ENCODE data around the gene GTSE1.

GTSE1 gene

GRCh38 chr22:46367707-46368191 is 71.1 kb downstream of the GTSE1 start:
- DNase-seq: peak; percentile 75

DNA sequence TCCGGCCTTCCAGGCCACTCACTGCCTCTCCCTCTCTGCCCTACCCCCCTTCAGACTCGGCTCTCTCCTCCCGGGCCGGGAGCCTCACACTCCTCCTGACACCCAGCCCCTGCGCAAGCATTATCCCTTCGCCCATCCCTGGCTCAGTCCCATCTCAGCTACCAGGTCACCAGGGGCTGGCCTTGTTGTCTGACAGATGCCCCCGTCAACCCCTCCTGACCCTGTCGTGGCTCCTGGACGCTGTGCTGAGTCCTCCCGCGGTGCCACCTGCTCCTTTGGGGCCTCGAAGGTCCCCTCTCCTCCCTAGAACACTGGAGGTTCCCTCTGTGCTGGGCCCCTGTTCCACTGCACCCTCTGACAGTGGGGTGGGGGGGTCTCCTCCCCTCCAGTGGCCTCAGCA is 71.8 kb downstream of the GTSE1 start:
- no peak for DNase-seq

DNA sequence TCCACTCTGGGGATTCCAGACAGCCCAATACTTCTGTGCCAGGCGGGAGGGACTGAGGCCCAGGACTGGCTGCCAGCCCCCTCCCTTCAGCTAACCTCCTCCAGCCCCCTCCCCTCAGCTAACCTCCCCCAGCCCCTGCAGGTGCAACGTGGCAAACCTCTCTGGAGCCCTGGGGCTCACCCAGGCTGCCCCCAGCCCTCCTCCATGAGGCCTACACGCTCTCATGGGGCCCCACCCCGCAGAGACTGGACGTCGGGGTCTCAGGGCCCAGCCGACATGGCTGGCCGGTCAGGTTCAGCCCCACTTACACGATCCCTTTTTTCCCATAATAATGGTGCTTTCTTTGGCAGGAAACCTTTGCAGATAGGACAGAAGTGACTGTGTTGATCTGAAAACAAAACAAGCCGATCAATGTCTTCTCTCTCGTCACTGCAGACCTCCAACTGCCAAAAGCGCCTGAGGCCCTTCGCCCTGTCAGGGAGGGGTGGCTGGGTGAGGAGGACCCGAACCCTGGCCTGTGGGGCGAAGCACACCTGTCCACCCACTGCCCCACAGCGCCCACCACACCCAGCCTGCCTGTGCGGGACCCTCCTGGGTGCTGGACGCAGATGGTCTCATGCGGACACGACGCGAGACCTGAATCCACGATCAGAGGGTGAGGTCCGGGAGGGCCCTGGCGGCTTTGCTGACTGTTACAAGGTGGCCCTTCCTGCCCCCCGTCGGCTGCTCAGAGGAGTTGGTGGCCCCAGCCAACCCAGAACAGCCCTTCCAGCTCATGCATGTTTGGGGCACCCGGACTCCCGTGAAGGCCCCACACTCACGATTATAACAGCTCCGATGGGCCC is 72.4 kb downstream of the GTSE1 start:
- DNase-seq: no peak

DNA sequence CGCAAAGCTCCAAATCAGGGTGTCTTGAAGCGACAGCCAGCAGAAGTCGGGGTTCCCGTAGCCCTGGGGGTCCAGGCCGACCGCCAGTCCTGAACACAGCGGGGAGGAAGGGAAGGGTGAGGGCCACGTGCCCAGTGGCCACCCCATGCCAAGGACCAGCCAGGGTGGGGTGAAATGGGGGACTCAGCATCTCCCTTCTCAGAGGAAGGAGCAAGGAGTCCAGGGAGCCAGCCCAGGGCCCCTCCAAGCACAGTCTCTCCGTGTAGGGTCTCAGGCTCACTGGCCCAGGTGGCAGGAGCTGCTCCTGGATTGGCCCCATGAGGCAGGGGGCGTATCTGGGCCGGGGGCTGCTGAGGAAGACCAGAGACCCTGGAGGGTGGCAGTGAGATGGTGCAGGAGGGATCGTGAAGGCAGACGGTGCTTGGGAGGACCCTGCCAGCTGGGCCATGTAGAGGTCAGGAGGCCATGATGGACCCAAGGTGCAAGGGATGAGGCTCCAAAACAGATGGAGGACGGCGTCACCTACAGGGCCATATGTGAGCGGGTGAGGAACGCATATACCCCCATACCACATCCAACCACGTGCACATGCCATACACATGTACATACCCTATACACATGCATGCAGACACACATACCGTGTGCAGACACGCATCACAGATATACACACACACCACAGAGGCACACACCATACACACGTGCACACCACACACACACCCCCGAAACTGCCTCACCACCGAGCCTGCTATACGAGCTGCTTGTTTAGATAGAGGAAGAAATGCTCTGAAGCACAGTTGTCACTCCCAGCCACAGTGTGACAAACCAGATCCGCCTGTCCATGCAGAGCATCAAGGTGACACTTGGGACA is 73.3 kb downstream of the GTSE1 start:
- DNase-seq: no peak

GRCh38 chr22:46370584-46371291 is 74.1 kb downstream of the GTSE1 start:
- DNase-seq: no peak

- no peak for DNase-seq
Observed at GRCh38 chr22:46371623-46372226, 75.1 kb downstream of the GTSE1 start.

DNA sequence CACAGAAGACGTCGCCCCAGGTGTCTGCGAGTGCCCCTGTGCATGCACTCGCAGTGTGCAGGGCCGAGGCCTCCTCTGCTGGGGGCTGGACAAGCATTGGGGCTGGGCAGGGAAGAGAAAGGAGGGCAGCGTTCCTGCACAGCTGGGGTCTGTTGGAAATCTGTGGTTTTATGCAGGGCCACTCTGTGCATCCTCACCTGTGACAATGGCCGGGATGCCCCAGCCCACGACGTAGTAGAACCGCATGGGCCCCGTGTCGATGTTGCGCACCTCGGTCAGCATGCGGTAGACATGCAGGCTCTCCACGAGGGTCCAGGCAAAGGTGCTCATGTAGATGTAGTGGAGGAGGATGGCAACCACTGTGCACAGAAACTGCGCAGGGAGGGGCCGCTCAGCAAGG is 76.0 kb downstream of the GTSE1 start:
- no peak for DNase-seq

- DNase-seq: no peak
Observed at GRCh38 chr22:46373159-46373558, 76.5 kb downstream of the GTSE1 start.

- DNase-seq: no peak
Observed at GRCh38 chr22:46373921-46374662, 77.4 kb downstream of the GTSE1 start.

- no peak for DNase-seq
Observed at GRCh38 chr22:46374663-46375474, 78.2 kb downstream of the GTSE1 start.

- no peak for DNase-seq
Observed at GRCh38 chr22:46376111-46376510, 79.4 kb downstream of the GTSE1 start.

- no peak for DNase-seq
Observed at GRCh38 chr22:46376908-46377524, 80.3 kb downstream of the GTSE1 start.

GRCh38 chr22:46377525-46378425 is 81.1 kb downstream of the GTSE1 start:
- no peak for DNase-seq

GRCh38 chr22:46378426-46379065 is 81.9 kb downstream of the GTSE1 start:
- DNase-seq: no peak

- DNase-seq: no peak
Observed at GRCh38 chr22:46379066-46379930, 82.6 kb downstream of the GTSE1 start.

DNA sequence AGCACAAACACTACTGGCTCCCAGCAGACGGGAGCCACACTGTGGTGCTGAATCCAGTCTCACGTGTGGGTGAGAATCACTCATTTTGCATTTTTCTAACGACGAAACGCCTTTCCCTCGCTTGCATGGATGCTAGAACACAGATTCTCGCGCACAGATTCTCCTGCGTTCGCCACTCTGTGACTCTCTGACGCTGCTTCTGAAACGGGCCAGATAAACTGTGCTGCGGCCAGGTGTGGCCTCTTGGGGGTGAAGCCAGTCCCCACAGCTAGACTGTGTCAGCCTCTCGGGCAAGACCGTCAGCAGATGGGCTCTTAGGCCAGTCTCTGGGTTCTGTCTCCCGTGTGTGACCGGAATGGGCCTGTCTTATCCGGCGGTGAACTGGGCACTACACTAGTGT is 83.4 kb downstream of the GTSE1 start:
- no peak for DNase-seq
